ENCODE results near the gene EFNB2.

- no peak for TF ChIP-seq CTCF (IDR thresholded peaks at IDR 0.05)
- TF ChIP-seq POLR2A (IDR thresholded peaks at IDR 0.05): no peak
- no peak for TF ChIP-seq POLR2AphosphoS5 (IDR thresholded peaks at IDR 0.05)
These were observed 45.5 kb downstream of the EFNB2 start for GRCh38 chr13:106489849-106490568.
